Parathyroid adenoma (tissue), 2 donors: ENCODE data around the gene TIMD4.
"Not testable (repeated sequence)": the region's sequence is repeated elsewhere in the genome, so short reads cannot be mapped to it uniquely, and the experiment has no call there.

Source experiments
- H2AFZ ChIP-seq: fragments of 300-600 bp; sonication (generic); one replicate; pipeline ENCODE4 v1.7.0; 2017; ENCODE audit warnings: antibody characterized with exemption, mild to moderate bottlenecking
- H3K27ac ChIP-seq: fragments of 300-600 bp; sonication (generic); one replicate; pipeline ENCODE4 v1.7.0; 2017
- H3K27me3 ChIP-seq: fragments of 300-600 bp; sonication (generic); one replicate; pipeline ENCODE4 v1.7.0; 2017; ENCODE audit warnings: low read length; ENCODE audit not compliant: control insufficient read depth, insufficient read depth
- H3K36me3 ChIP-seq: fragments of 300-600 bp; sonication (generic); one replicate; pipeline ENCODE4 v1.7.0; 2017; ENCODE audit warnings: low read length; ENCODE audit not compliant: control insufficient read depth, insufficient read depth
- H3K4me1 ChIP-seq: fragments of 300-600 bp; sonication (generic); one replicate; pipeline ENCODE4 v1.7.0; 2017; ENCODE audit warnings: control low read depth
- H3K4me2 ChIP-seq: fragments of 300-600 bp; sonication (generic); one replicate; pipeline ENCODE4 v1.7.0; 2017; ENCODE audit warnings: low read length
- H3K4me3 ChIP-seq: fragments of 300-600 bp; sonication (generic); one replicate; pipeline ENCODE4 v1.7.0; 2017; ENCODE audit warnings: low read depth, low read length
- H3K79me2 ChIP-seq: fragments of 300-600 bp; sonication (generic); one replicate; pipeline ENCODE4 v1.7.0; 2017; ENCODE audit warnings: control low read depth
- H3K9ac ChIP-seq: fragments of 300-600 bp; sonication (generic); one replicate; pipeline ENCODE4 v1.7.0; 2017; ENCODE audit warnings: mild to moderate bottlenecking
- H3K9me3 ChIP-seq: fragments of 300-600 bp; sonication (generic); one replicate; pipeline ENCODE4 v1.7.0; 2017; ENCODE audit warnings: low read length; ENCODE audit not compliant: control insufficient read depth
- CTCF ChIP-seq: fragments of 300-600 bp; sonication (generic); IDR thresholded peaks from one replicate; pipeline ENCODE4 v1.7.0; 2017; ENCODE audit warnings: antibody characterized with exemption, mild to moderate bottlenecking
- donor health status: primary hyperparathyroidism.

Gene TIMD4

GRCh38 chr5:156927545-156927944 lies 35.5 kb downstream of the TIMD4 start:
- Histone ChIP-seq H2AFZ (no peak overlapping the region), H3K4me2 (no peak overlapping the region), H3K9ac (no peak overlapping the region), H3K4me1 (no peaks in the 10 kb centered on the region), H3K36me3 (no peaks in the 10 kb centered on the region), H3K4me3 (no peak overlapping the region), H3K27ac (no peak overlapping the region), H3K27me3 (no peaks in the 10 kb centered on the region), H3K79me2 (no peaks in the 10 kb centered on the region), H3K9me3 (no peaks in the 10 kb centered on the region)
- no peak for TF ChIP-seq CTCF

GRCh38 chr5:156925767-156926166 lies 37.3 kb downstream of the TIMD4 start:
- H2AFZ ChIP-seq, H3K79me2 ChIP-seq, H3K9me3 ChIP-seq, H3K36me3 ChIP-seq, H3K4me3 ChIP-seq, H3K27me3 ChIP-seq, H3K4me2 ChIP-seq, H3K4me1 ChIP-seq, H3K27ac ChIP-seq, H3K9ac ChIP-seq: not testable (repeated sequence)

DNA sequence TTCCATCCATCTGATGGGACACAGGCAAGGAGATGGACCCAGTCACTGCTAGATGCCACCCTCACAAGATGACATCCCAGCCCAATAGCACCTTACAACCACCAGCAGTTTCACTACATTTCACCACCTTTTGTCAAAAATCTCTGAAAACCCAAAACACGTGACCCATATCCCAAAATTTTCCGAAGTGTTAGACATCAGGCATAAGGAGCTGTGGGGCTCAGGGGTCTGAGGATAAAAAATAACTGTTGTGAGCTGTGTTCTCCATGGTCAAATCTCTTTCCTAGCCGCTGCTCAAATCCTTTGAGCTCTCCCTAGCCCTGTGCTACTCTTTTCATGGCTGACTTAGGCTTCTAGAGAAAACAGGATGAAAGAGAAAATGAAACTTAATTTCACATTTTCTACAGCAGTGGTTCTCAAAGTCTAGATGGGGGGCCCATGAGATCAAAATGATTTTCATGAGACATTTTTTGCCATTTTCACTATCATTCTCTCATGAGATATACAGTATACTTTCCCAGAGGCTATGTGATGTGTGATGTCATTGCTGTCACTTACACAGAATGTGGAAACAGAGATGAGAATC lies 40.7 kb downstream of the TIMD4 start:
- no peaks in the 10 kb centered on the region for H3K36me3 ChIP-seq
- no peak overlapping the region for H3K4me3 ChIP-seq
- H3K79me2 ChIP-seq = no peaks in the 10 kb centered on the region
- no peak overlapping the region for H3K9ac ChIP-seq
- H2AFZ ChIP-seq = no peak overlapping the region
- TF ChIP-seq CTCF = no peak
- no peak overlapping the region for H3K4me2 ChIP-seq
- H3K27ac ChIP-seq = no peak overlapping the region
- H3K4me1 ChIP-seq = no peaks in the 10 kb centered on the region
- no peaks in the 10 kb centered on the region for H3K27me3 ChIP-seq
- H3K9me3 ChIP-seq = no peaks in the 10 kb centered on the region

DNA sequence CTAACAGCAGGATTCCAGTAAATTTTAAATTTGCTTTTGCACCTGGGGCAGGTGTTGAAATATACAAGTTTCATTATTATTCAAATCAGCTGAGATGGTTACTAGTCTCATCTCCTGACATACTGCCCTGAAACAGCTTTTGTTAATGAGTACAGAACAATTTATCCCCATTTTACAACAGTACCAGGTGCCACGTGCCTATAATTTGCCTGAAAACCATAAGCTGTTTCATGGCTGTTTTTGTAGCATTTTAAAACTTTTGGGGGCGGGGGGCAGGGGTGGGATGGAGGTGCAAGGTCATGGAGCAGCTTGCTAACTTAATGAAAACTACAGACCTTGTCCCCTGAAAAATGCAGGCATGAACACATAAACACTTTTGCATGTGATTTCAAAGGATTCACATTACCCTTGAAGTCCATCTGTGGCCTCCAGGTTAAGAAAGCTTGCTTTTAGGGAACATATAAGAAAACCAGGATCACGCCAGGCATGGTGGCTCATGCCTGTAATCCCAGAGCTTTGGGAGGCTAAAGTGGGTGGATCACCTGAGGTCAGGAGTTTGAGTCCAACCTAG lies 42.1 kb downstream of the TIMD4 start:
- TF ChIP-seq CTCF = no peak
- Histone ChIP-seq H3K9me3 (no peaks in the 10 kb centered on the region), H3K4me2 (no peak overlapping the region), H3K27ac (no peak overlapping the region), H3K4me3 (no peak overlapping the region), H3K79me2 (no peaks in the 10 kb centered on the region), H3K36me3 (no peaks in the 10 kb centered on the region), H3K9ac (no peak overlapping the region), H3K27me3 (no peaks in the 10 kb centered on the region), H2AFZ (no peak overlapping the region), H3K4me1 (no peaks in the 10 kb centered on the region)

DNA sequence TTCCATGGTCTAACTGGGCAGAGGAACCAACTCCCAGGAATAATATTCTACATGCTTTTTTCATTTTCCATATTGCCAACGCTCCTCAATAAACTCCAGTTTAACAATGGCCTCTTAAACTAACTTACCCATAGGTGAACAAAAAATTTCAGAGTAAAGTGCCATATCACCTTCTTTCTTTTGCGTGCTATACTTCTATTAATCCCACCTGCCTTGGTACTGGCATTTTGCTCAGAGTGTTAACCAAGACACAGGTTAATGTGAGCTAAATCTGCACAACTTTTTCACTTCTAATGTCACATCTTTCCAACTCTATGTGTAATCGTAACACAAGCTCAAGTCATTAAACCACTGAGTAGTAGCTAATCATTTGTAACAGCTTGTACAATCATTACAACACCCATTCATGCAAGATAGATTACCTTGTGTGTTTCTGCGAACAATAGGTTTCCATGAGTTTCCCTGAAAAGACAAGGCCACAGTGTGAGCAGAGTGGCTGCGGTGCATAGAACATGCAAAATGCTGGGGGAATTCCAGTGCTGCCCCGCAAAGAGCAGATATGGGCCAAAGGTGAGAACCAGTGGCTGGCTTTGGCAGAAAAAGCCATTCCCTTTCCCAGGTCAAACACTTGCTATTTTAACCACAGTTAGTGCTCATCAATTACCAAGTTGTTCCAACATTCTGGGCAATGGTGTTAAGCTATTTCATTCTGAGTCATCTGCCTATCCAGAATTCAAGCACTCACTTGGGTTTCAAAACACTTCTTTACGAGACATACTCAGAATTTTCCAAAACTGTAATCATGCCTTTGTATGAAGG lies 42.8 kb downstream of the TIMD4 start:
- H2AFZ ChIP-seq = no peak overlapping the region
- H3K4me2 ChIP-seq = no peak overlapping the region
- H3K4me1 ChIP-seq = no peaks in the 10 kb centered on the region
- H3K79me2 ChIP-seq = no peaks in the 10 kb centered on the region
- H3K9ac ChIP-seq = no peak overlapping the region
- no peaks in the 10 kb centered on the region for H3K36me3 ChIP-seq
- H3K9me3 ChIP-seq = no peaks in the 10 kb centered on the region
- no peak overlapping the region for H3K27ac ChIP-seq
- no peak for TF ChIP-seq CTCF
- H3K4me3 ChIP-seq = no peak overlapping the region
- no peaks in the 10 kb centered on the region for H3K27me3 ChIP-seq
